BE2C (cell line): ENCODE results near the gene DRC7.

Source experiments
- DNase-seq: peaks from one replicate; pipeline ENCODE4 v3.0.0-alpha.2; 2020
- H3K27me3 ChIP-seq: fragments of 250-450 bp; sonication (Bioruptor Pico); 2 replicates; pipeline ENCODE4 v1.5.1; 2020; ENCODE audit warnings: mild to moderate bottlenecking
- H3K36me3 ChIP-seq: fragments of 250-450 bp; sonication (Bioruptor Pico); 2 replicates; pipeline ENCODE4 v1.5.1; 2020; ENCODE audit warnings: mild to moderate bottlenecking
- H3K4me1 ChIP-seq: fragments of 250-450 bp; sonication (Bioruptor Pico); 2 replicates; pipeline ENCODE4 v1.5.1; 2020
- H3K4me3 ChIP-seq: 2 replicates; pipeline ENCODE4 v1.5.1; 2011; ENCODE audit warnings: low read depth, low read length
- H3K9me3 ChIP-seq: fragments of 250-450 bp; sonication (Bioruptor Pico); 2 replicates; pipeline ENCODE4 v1.5.1; 2020
- CTCF ChIP-seq: IDR thresholded peaks from 2 replicates; pipeline ENCODE4 v1.5.1; 2012; ENCODE audit warnings: mild to moderate bottlenecking, low read depth, low read length

DRC7 gene

GRCh38 chr16:57648125-57648524, 46.5 kb upstream of the DRC7 start:
- Histone ChIP-seq H3K4me1 (no peaks in the 10 kb centered on the region), H3K36me3 (no peaks in the 10 kb centered on the region), H3K27me3 (no peaks in the 10 kb centered on the region), H3K4me3 (no peak overlapping the region), H3K9me3 (no peaks in the 10 kb centered on the region)
- DNase-seq: no peak
- TF ChIP-seq CTCF: no peak

GRCh38 chr16:57648581-57649442, 45.8 kb upstream of the DRC7 start:
- H3K36me3 ChIP-seq: no peaks in the 10 kb centered on the region
- DNase-seq: peak; percentile 78
- peak; percentile 100 for TF ChIP-seq CTCF

GRCh38 chr16:57649443-57649751, 45.2 kb upstream of the DRC7 start:
- Histone ChIP-seq H3K9me3 (no peaks in the 10 kb centered on the region), H3K4me1 (no peaks in the 10 kb centered on the region), H3K27me3 (no peaks in the 10 kb centered on the region), H3K36me3 (no peaks in the 10 kb centered on the region), H3K4me3 (no peak overlapping the region)
- no peak for DNase-seq
- TF ChIP-seq CTCF: no peak

More at GRCh38 chr16:57648581-57649442, 45.8 kb upstream of the DRC7 start:
- Histone ChIP-seq H3K4me3 (no peak overlapping the region), H3K4me1 (no peaks in the 10 kb centered on the region), H3K9me3 (no peaks in the 10 kb centered on the region), H3K27me3 (no peaks in the 10 kb centered on the region)

- Histone ChIP-seq H3K9me3 (no peaks in the 10 kb centered on the region), H3K4me1 (no peaks in the 10 kb centered on the region), H3K27me3 (no peaks in the 10 kb centered on the region), H3K4me3 (no peak overlapping the region), H3K36me3 (no peaks in the 10 kb centered on the region)
- no peak for DNase-seq
- TF ChIP-seq CTCF: no peak
Observed at GRCh38 chr16:57649846-57650245, 44.8 kb upstream of the DRC7 start.

- Histone ChIP-seq H3K27me3 (no peaks in the 10 kb centered on the region), H3K4me3 (no peak overlapping the region), H3K36me3 (no peaks in the 10 kb centered on the region), H3K4me1 (no peaks in the 10 kb centered on the region), H3K9me3 (no peaks in the 10 kb centered on the region)
- no peak for TF ChIP-seq CTCF
- no peak for DNase-seq
Observed at GRCh38 chr16:57651344-57652333, 43.0 kb upstream of the DRC7 start.
